VCaP (cell line): ENCODE measurements around the gene FTO.

Experiments used
- H3K27ac ChIP-seq: fragments of 450-650 bp; 2 replicates; pipeline ENCODE4 v1.5.1; 2017
- CTCF ChIP-seq: fragments of 450-650 bp; conservative IDR thresholded peaks from 2 replicates; pipeline ENCODE4 v1.5.1; 2017; ENCODE audit warnings: mild to moderate bottlenecking, moderate library complexity

The FTO gene

GRCh38 chr16:54140057-54140787 lies 436.3 kb downstream of the FTO start:
- H3K27ac ChIP-seq, result no peak overlapping the region
- TF ChIP-seq CTCF, result no peak

- no peak for TF ChIP-seq CTCF
- no peak overlapping the region for H3K27ac ChIP-seq
These were observed 436.8 kb downstream of the FTO start for GRCh38 chr16:54140788-54141136.

- no peak for TF ChIP-seq CTCF
- H3K27ac ChIP-seq, result no peak overlapping the region
These were observed 438.8 kb downstream of the FTO start for GRCh38 chr16:54142787-54143186.

GRCh38 chr16:54143410-54143809 lies 439.5 kb downstream of the FTO start:
- no peak for TF ChIP-seq CTCF
- H3K27ac ChIP-seq, result no peak overlapping the region

GRCh38 chr16:54143934-54144571 lies 440.1 kb downstream of the FTO start:
- no peak overlapping the region for H3K27ac ChIP-seq
- TF ChIP-seq CTCF, result no peak

DNA sequence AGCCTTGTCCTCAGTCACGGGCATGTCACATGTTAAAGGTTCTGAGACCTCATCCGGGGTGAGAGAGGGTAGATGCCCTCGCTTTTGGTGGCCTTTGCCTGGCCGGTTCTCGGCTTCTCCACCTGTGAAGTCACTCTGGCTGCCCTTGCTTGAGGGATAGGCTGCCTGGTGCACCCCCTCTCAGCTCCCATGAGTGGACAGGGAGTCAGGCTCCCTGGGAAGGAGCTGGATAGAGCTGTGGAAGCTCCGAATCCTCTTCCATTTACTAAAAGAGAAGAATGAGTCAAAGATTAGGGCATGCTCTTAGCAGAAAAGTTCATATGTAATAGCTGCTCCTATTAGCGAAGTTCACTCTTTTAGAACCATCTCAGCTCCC lies 440.6 kb downstream of the FTO start:
- TF ChIP-seq CTCF, result no peak
- no peak overlapping the region for H3K27ac ChIP-seq

- TF ChIP-seq CTCF, result no peak
- H3K27ac ChIP-seq, result no peak overlapping the region
These were observed 441.9 kb downstream of the FTO start for GRCh38 chr16:54145881-54146280.
